HG03460 (cell line): ENCODE measurements around the gene RANBP3.
"Not testable (repeated sequence)": the region's sequence is repeated elsewhere in the genome, so short reads cannot be mapped to it uniquely, and the experiment has no call there.

Source experiments
- ATAC-seq: cut with Tn5 transposase; IDR thresholded peaks from one replicate; pipeline ENCODE4 v1.9.1; 2021; ENCODE audit not compliant: unreplicated experiment

Gene RANBP3

GRCh38 chr19:5891938-5892771 is 85.8 kb downstream of the RANBP3 start:
- no peak for ATAC-seq

GRCh38 chr19:5891572-5891937 is 86.4 kb downstream of the RANBP3 start:
- ATAC-seq, result no peak

GRCh38 chr19:5890099-5890498 is 87.8 kb downstream of the RANBP3 start:
- no peak for ATAC-seq

GRCh38 chr19:5889288-5889971 is 88.5 kb downstream of the RANBP3 start:
- no peak for ATAC-seq

- ATAC-seq, result not testable (repeated sequence)
Observed at GRCh38 chr19:5884065-5884811, 93.7 kb downstream of the RANBP3 start.

GRCh38 chr19:5883157-5883873 is 94.6 kb downstream of the RANBP3 start:
- ATAC-seq, result not testable (repeated sequence)

- no peak for ATAC-seq
Observed at GRCh38 chr19:5882421-5882968, 95.4 kb downstream of the RANBP3 start.

- no peak for ATAC-seq
Observed at GRCh38 chr19:5881543-5882299, 96.2 kb downstream of the RANBP3 start.

- ATAC-seq, result no peak
Observed at GRCh38 chr19:5880604-5881078, 97.3 kb downstream of the RANBP3 start.

- no peak for ATAC-seq
Observed at GRCh38 chr19:5880196-5880595, 97.7 kb downstream of the RANBP3 start.

GRCh38 chr19:5877882-5878281 is 100.1 kb downstream of the RANBP3 start:
- ATAC-seq, result no peak

- no peak for ATAC-seq
Observed at GRCh38 chr19:5877427-5877826, 100.5 kb downstream of the RANBP3 start.

GRCh38 chr19:5874496-5874895 is 103.4 kb downstream of the RANBP3 start:
- ATAC-seq, result not testable (repeated sequence)

GRCh38 chr19:5873617-5874199 is 104.2 kb downstream of the RANBP3 start:
- ATAC-seq, result no peak

GRCh38 chr19:5870986-5871394 is 107.0 kb downstream of the RANBP3 start:
- no peak for ATAC-seq

GRCh38 chr19:5867201-5868136 is 110.5 kb downstream of the RANBP3 start:
- no peak for ATAC-seq
